Stimulated activated CD8-positive, alpha-beta memory T cell treated with anti-CD3 and anti-CD28 coated beads, Interleukin-7, amount 100 ng/mL, for 1 hour (primary cell): ENCODE measurements around the gene TRAF1.
"Not testable (repeated sequence)": the region's sequence is repeated elsewhere in the genome, so short reads cannot be mapped to it uniquely, and the experiment has no call there.

Source experiments
- DNase-seq, 2 donors: peaks; one replicate each; pipeline ENCODE4 v3.0.0-alpha.2; 2020; ENCODE audit warnings: low read depth in 2 of 2

The TRAF1 gene

GRCh38 chr9:120926397-120926928, at the start of gene TRAF1:
Gene TRAF1 (minus strand): TSS chr9:120926796. CDS start chr9:120926075, 721 bp downstream.
- DNase-seq = no peak

GRCh38 chr9:120974921-120975320, 48.3 kb upstream of the TRAF1 start:
- DNase-seq = no peak

- DNase-seq = no peak
Measured at GRCh38 chr9:120974181-120974580, 47.6 kb upstream of the TRAF1 start.

- no peak for DNase-seq
Measured at GRCh38 chr9:120971938-120972337, 45.3 kb upstream of the TRAF1 start.

- DNase-seq = not testable (repeated sequence)
Measured at GRCh38 chr9:120971471-120971870, 44.9 kb upstream of the TRAF1 start.

- no peak for DNase-seq
Measured at GRCh38 chr9:120970244-120970643, 43.6 kb upstream of the TRAF1 start.

- DNase-seq = no peak
Measured at GRCh38 chr9:120966013-120966369, 39.4 kb upstream of the TRAF1 start.

- no peak for DNase-seq
Measured at GRCh38 chr9:120965344-120966012, 38.9 kb upstream of the TRAF1 start.

GRCh38 chr9:120961936-120962335, 35.3 kb upstream of the TRAF1 start:
- no peak for DNase-seq

- DNase-seq = no peak
Measured at GRCh38 chr9:120960001-120960400, 33.4 kb upstream of the TRAF1 start.

GRCh38 chr9:120956862-120957261, 30.3 kb upstream of the TRAF1 start:
- DNase-seq = no peak

- DNase-seq = no peak
Measured at GRCh38 chr9:120951960-120952618, 25.5 kb upstream of the TRAF1 start.

GRCh38 chr9:120950421-120951388, 24.1 kb upstream of the TRAF1 start:
- DNase-seq = no peak

- no peak for DNase-seq
Measured at GRCh38 chr9:120949290-120949689, 22.7 kb upstream of the TRAF1 start.

GRCh38 chr9:120948824-120949223, 22.2 kb upstream of the TRAF1 start:
- no peak for DNase-seq

- no peak for DNase-seq
Measured at GRCh38 chr9:120947222-120947621, 20.6 kb upstream of the TRAF1 start.

GRCh38 chr9:120946259-120946658, 19.7 kb upstream of the TRAF1 start:
- no peak for DNase-seq

- no peak for DNase-seq
Measured at GRCh38 chr9:120944948-120945347, 18.4 kb upstream of the TRAF1 start.

- DNase-seq = no peak
Measured at GRCh38 chr9:120944434-120944843, 17.8 kb upstream of the TRAF1 start.

GRCh38 chr9:120942186-120943001, 15.8 kb upstream of the TRAF1 start:
- DNase-seq = no peak

- DNase-seq = no peak
Measured at GRCh38 chr9:120941046-120941770, 14.6 kb upstream of the TRAF1 start.
